WTC11 (cell line): ENCODE results near the gene EFHC2. TPM values are rescaled to one million over a fixed set of nuclear protein-coding genes. Genes with fewer than 3 reads are reported as not detected.

Source experiments
- ATAC-seq: fragments of 200-7000 bp; cut with Tn5 transposase; 2 replicates; pipeline ENCODE4 v1.10.0; 2021; ENCODE audit warnings: mild to moderate bottlenecking, moderate library complexity
- CTCF ChIA-PET: fragments of 300-600 bp; sonication (Branson Sonifier 250); formaldehyde crosslinking; loops from one replicate; lab custom pipeline; 2021; ENCODE audit warnings: antibody characterized with exemption; lab: Charles Lee
- POLR2A ChIA-PET: fragments of 350-600 bp; sonication (Branson Sonifier 250); formaldehyde crosslinking; loops from one replicate; lab custom pipeline; 2021; ENCODE audit warnings: antibody characterized with exemption; lab: Charles Lee
- DNase-seq: peaks from one replicate; pipeline ENCODE4 v3.0.0; 2021; ENCODE audit warnings: low spot score
- H3K27ac Mint-ChIP-seq: 2 replicates; pipeline ENCODE4 v1.8.0; 2021; ENCODE audit warnings: mixed read lengths
- H3K27me3 Mint-ChIP-seq: 2 replicates; pipeline ENCODE4 v1.8.0; 2021; ENCODE audit warnings: low read depth, mild to moderate bottlenecking, moderate library complexity, mixed read lengths
- H3K36me3 Mint-ChIP-seq: 2 replicates; pipeline ENCODE4 v1.8.0; 2021; ENCODE audit warnings: mixed read lengths
- H3K4me1 Mint-ChIP-seq: 2 replicates; pipeline ENCODE4 v1.8.0; 2022; ENCODE audit warnings: mixed read lengths
- H3K4me3 Mint-ChIP-seq: 2 replicates; pipeline ENCODE4 v1.8.0; 2021; ENCODE audit warnings: mild to moderate bottlenecking, moderate library complexity, mixed read lengths
- H3K9me3 Mint-ChIP-seq: 2 replicates; pipeline ENCODE4 v1.8.0; 2021; ENCODE audit warnings: mixed read lengths
- ATF3 ChIP-seq: sonication (generic); formaldehyde crosslinking; conservative IDR thresholded peaks from 2 replicates; pipeline ENCODE4 v1.8.1; 2022; ENCODE audit warnings: mild to moderate bottlenecking, missing genetic modification reagents
- EMX1 ChIP-seq: fragments of 250-450 bp; sonication (Bioruptor Pico); IDR thresholded peaks from 2 replicates; pipeline ENCODE4 v1.8.0; 2021; ENCODE audit warnings: mild to moderate bottlenecking
- KAT7 ChIP-seq: sonication (generic); formaldehyde crosslinking; IDR thresholded peaks from 2 replicates; pipeline ENCODE4 v1.8.1; 2023; ENCODE audit warnings: missing genetic modification reagents, mild to moderate bottlenecking, borderline replicate concordance
- NFATC4 ChIP-seq: fragments of 250-450 bp; sonication (Bioruptor Pico); IDR thresholded peaks from 2 replicates; pipeline ENCODE4 v1.9.0; 2021; ENCODE audit warnings: mild to moderate bottlenecking
- PREB ChIP-seq: sonication (generic); formaldehyde crosslinking; IDR thresholded peaks from 2 replicates; pipeline ENCODE4 v1.8.1; 2022; ENCODE audit warnings: mild to moderate bottlenecking, missing genetic modification reagents, moderate library complexity, borderline replicate concordance
- SMAD4 ChIP-seq: sonication (generic); formaldehyde crosslinking; IDR thresholded peaks from 2 replicates; pipeline ENCODE4 v1.8.0; 2022; ENCODE audit warnings: mild to moderate bottlenecking, missing genetic modification reagents
- SOX15 ChIP-seq: fragments of 250-450 bp; sonication (Bioruptor Pico); IDR thresholded peaks from 2 replicates; pipeline ENCODE4 v1.9.0; 2021; ENCODE audit warnings: mild to moderate bottlenecking
- TEAD4 ChIP-seq: sonication (generic); formaldehyde crosslinking; IDR thresholded peaks from 2 replicates; pipeline ENCODE4 v1.8.0; 2022; ENCODE audit warnings: mild to moderate bottlenecking, missing genetic modification reagents
- TP53 ChIP-seq: sonication (generic); formaldehyde crosslinking; IDR thresholded peaks from 2 replicates; pipeline ENCODE4 v1.8.1; 2023; ENCODE audit warnings: mild to moderate bottlenecking, missing genetic modification reagents
- USF1 ChIP-seq: sonication (generic); formaldehyde crosslinking; IDR thresholded peaks from 2 replicates; pipeline ENCODE4 v1.8.0; 2022; ENCODE audit warnings: mild to moderate bottlenecking, missing genetic modification reagents
- ZNF317 ChIP-seq: sonication (generic); formaldehyde crosslinking; IDR thresholded peaks from 2 replicates; pipeline ENCODE4 v1.8.1; 2023; ENCODE audit warnings: low read depth, mild to moderate bottlenecking, moderate library complexity, missing genetic modification reagents, borderline replicate concordance
- ZNF425 ChIP-seq: fragments of 250-450 bp; sonication (Bioruptor Pico); conservative IDR thresholded peaks from 2 replicates; pipeline ENCODE4 v1.9.0; 2021; ENCODE audit warnings: mild to moderate bottlenecking
- total RNA-seq: library from RNA; stranded (reverse); gene quantifications from 3 replicates; pipeline ENCODE4 v1.2.3, GENCODE V29; 2021
- TF ChIP-seq, protein P1 (sequence below): sonication (generic); formaldehyde crosslinking; IDR thresholded peaks from 2 replicates; pipeline ENCODE4 v1.8.1; 2023; ENCODE audit warnings: mild to moderate bottlenecking, missing genetic modification reagents
- TF ChIP-seq, protein P2 (sequence below): sonication (generic); formaldehyde crosslinking; IDR thresholded peaks from 2 replicates; pipeline ENCODE4 v1.8.0; 2023; ENCODE audit warnings: missing genetic modification reagents
- TF ChIP-seq, protein P3 (sequence below): sonication (generic); formaldehyde crosslinking; IDR thresholded peaks from 2 replicates; pipeline ENCODE4 v1.8.1; 2022; ENCODE audit warnings: low read depth, mild to moderate bottlenecking, moderate library complexity, missing genetic modification reagents, borderline replicate concordance
- TF ChIP-seq, protein P4 (sequence below): sonication (generic); formaldehyde crosslinking; IDR thresholded peaks from 2 replicates; pipeline ENCODE4 v1.8.1; 2022; ENCODE audit warnings: missing genetic modification reagents, borderline replicate concordance
- TF ChIP-seq, protein P5 (sequence below): fragments of 250-450 bp; sonication (Bioruptor Pico); IDR thresholded peaks from 2 replicates; pipeline ENCODE4 v1.9.0; 2021; ENCODE audit warnings: moderate library complexity, mild to moderate bottlenecking, inconsistent platforms, borderline replicate concordance
- TF ChIP-seq, protein P6 (sequence below): sonication (generic); formaldehyde crosslinking; IDR thresholded peaks from 2 replicates; pipeline ENCODE4 v1.8.1; 2023; ENCODE audit warnings: mild to moderate bottlenecking, missing genetic modification reagents, moderate library complexity

The EFHC2 gene
- total RNA-seq, 1 experiment from 2014 or later: 2.1 TPM

DNA sequence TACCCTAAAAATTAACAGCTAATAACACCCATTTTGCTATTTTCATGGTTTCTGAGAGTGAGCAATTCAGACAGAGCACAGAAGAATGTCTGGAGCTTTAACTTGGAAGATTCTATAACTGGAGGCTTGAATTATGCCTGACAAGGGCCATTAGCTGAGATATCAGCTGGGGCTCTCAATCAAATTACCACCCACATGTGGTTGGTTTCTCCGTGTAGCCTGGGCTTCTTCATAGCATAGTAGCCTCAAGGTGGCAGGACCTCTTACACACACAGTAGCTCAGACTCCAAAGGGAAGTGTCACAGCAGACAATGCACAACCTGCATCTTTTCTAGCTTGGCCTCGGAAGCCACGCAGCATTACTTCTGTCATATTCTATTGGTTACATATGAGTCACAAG lies 127.3 kb downstream of the EFHC2 start:
- Mint-ChIP-seq H3K4me3 (no peak overlapping the region), H3K9me3 (no peaks in the 10 kb centered on the region), H3K27ac (no peak overlapping the region), H3K4me1 (peaks cover 11% of the 10 kb centered on the region), H3K27me3 (no peaks in the 10 kb centered on the region), H3K36me3 (no peaks in the 10 kb centered on the region)
- CTCF ChIA-PET: no interaction called here
- DNase-seq (no peak), ATAC-seq (no peak)
- POLR2A ChIA-PET: no interaction called here
- TF ChIP-seq, protein P1, sequence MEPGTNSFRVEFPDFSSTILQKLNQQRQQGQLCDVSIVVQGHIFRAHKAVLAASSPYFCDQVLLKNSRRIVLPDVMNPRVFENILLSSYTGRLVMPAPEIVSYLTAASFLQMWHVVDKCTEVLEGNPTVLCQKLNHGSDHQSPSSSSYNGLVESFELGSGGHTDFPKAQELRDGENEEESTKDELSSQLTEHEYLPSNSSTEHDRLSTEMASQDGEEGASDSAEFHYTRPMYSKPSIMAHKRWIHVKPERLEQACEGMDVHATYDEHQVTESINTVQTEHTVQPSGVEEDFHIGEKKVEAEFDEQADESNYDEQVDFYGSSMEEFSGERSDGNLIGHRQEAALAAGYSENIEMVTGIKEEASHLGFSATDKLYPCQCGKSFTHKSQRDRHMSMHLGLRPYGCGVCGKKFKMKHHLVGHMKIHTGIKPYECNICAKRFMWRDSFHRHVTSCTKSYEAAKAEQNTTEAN (CRISPR knock-in tag): no peak
- TF ChIP-seq ATF3 (no peak), EMX1 (CRISPR knock-in tag) (no peak), TP53 (no peak), NFATC4 (CRISPR knock-in tag) (no peak), USF1 (CRISPR knock-in tag) (no peak), ZNF317 (CRISPR knock-in tag) (no peak), TEAD4 (CRISPR knock-in tag) (no peak), SMAD4 (CRISPR knock-in tag) (no peak), KAT7 (CRISPR knock-in tag) (no peak), ZNF425 (CRISPR knock-in tag) (no peak)
- TF ChIP-seq, protein P2, sequence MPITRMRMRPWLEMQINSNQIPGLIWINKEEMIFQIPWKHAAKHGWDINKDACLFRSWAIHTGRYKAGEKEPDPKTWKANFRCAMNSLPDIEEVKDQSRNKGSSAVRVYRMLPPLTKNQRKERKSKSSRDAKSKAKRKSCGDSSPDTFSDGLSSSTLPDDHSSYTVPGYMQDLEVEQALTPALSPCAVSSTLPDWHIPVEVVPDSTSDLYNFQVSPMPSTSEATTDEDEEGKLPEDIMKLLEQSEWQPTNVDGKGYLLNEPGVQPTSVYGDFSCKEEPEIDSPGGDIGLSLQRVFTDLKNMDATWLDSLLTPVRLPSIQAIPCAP (CRISPR knock-in tag): no peak
- TF ChIP-seq, protein P3, sequence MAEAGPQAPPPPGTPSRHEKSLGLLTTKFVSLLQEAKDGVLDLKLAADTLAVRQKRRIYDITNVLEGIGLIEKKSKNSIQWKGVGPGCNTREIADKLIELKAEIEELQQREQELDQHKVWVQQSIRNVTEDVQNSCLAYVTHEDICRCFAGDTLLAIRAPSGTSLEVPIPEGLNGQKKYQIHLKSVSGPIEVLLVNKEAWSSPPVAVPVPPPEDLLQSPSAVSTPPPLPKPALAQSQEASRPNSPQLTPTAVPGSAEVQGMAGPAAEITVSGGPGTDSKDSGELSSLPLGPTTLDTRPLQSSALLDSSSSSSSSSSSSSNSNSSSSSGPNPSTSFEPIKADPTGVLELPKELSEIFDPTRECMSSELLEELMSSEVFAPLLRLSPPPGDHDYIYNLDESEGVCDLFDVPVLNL: no peak
- TF ChIP-seq, protein P4, sequence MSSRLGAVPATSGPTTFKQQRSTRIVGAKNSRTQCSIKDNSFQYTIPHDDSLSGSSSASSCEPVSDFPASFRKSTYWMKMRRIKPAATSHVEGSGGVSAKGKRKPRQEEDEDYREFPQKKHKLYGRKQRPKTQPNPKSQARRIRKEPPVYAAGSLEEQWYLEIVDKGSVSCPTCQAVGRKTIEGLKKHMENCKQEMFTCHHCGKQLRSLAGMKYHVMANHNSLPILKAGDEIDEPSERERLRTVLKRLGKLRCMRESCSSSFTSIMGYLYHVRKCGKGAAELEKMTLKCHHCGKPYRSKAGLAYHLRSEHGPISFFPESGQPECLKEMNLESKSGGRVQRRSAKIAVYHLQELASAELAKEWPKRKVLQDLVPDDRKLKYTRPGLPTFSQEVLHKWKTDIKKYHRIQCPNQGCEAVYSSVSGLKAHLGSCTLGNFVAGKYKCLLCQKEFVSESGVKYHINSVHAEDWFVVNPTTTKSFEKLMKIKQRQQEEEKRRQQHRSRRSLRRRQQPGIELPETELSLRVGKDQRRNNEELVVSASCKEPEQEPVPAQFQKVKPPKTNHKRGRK (CRISPR knock-in tag): no peak
- TF ChIP-seq, protein P5, sequence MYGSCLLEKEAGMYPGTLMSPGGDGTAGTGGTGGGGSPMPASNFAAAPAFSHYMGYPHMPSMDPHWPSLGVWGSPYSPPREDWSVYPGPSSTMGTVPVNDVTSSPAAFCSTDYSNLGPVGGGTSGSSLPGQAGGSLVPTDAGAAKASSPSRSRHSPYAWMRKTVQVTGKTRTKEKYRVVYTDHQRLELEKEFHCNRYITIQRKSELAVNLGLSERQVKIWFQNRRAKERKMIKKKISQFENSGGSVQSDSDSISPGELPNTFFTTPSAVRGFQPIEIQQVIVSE: no peak

GRCh38 chrX:44203791-44204190 lies 139.7 kb downstream of the EFHC2 start:
- H3K9me3 Mint-ChIP-seq: no peaks in the 10 kb centered on the region
- no peak overlapping the region for H3K4me3 Mint-ChIP-seq
- H3K27ac Mint-ChIP-seq: no peak overlapping the region
- DNase-seq: no peak
- no peaks in the 10 kb centered on the region for H3K36me3 Mint-ChIP-seq
- H3K27me3 Mint-ChIP-seq: peaks cover 2% of the 10 kb centered on the region; the same call in 1 of the 2 replicates
- ChIA-PET POLR2A (no interaction called here), CTCF (interaction anchor here (1.9 kb wide), 1 partner anchor 245 kb away, joined by 10 read pairs; no protein-coding TSS in a partner anchor)
- H3K4me1 Mint-ChIP-seq: peaks cover 10% of the 10 kb centered on the region
- peak; percentile 80 for ATAC-seq
- TF ChIP-seq, protein P3: no peak
- TF ChIP-seq SOX15 (CRISPR knock-in tag) (no peak), PREB (CRISPR knock-in tag) (no peak)
- TF ChIP-seq, protein P4 (CRISPR knock-in tag): no peak
- TF ChIP-seq, protein P6, sequence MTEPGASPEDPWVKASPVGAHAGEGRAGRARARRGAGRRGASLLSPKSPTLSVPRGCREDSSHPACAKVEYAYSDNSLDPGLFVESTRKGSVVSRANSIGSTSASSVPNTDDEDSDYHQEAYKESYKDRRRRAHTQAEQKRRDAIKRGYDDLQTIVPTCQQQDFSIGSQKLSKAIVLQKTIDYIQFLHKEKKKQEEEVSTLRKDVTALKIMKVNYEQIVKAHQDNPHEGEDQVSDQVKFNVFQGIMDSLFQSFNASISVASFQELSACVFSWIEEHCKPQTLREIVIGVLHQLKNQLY: no peak
